GM12878 (cell line): ENCODE measurements around the gene DGLUCY. TPM values are rescaled to one million over a fixed set of nuclear protein-coding genes. Genes with fewer than 3 reads are reported as not detected.
A peak's percentile ranks its signal among the peaks of the same experiment; 100 is the strongest.

Source experiments
- ATAC-seq: fragments of 200-7000 bp; cut with Tn5 transposase; 3 replicates; pipeline ENCODE4 v1.9.1; 2020; ENCODE audit warnings: mild to moderate bottlenecking, moderate library complexity
- BruUV-seq: library from RNA; stranded (reverse); fragments of 400-500 nt; replicated peaks from 2 replicates; lab custom pipeline; 2021; lab: Mats Ljungman, UMichigan
- CTCF ChIA-PET: fragments of 300-600 bp; sonication (Branson Sonifier 250); formaldehyde crosslinking; extraction: SDS; loops from one replicate; lab custom pipeline; 2021; ENCODE audit warnings: inconsistent platforms; lab: Yijun Ruan, JAX
- POLR2A ChIA-PET: fragments of 350-600 bp; formaldehyde crosslinking; extraction: SDS; loops from one replicate; lab custom pipeline; 2021; ENCODE audit warnings: inconsistent platforms; lab: Charles Lee
- RAD21 ChIA-PET: fragments of 300-600 bp; sonication (Branson Sonifier 250); formaldehyde crosslinking; loops from one replicate; lab custom pipeline; 2023; ENCODE audit warnings: antibody characterized with exemption; ENCODE audit not compliant: unreplicated experiment; lab: Charles Lee
- SMC1A ChIA-PET: fragments of 300-600 bp; sonication (Branson Sonifier 250); formaldehyde crosslinking; loops from one replicate; lab custom pipeline; 2023; ENCODE audit not compliant: unreplicated experiment, uncharacterized antibody; lab: Charles Lee
- DNase-seq: peaks from one replicate; pipeline ENCODE4 v3.0.0-alpha.2; 2011; ENCODE audit warnings: low read depth, low spot score
- FAIRE-seq: peaks from 3 replicates; lab custom pipeline; 2011; peaks lifted over from hg19 to GRCh38; lab: Jason Lieb, UNC
- H2AFZ ChIP-seq: 2 replicates; pipeline ENCODE4 v1.6.0; 2011; ENCODE audit warnings: low read depth, low read length, control low read depth; ENCODE audit not compliant: control insufficient read depth
- H3K27ac ChIP-seq: 2 replicates; pipeline ENCODE4 v1.5.1; 2011; ENCODE audit warnings: control low read depth; ENCODE audit not compliant: control insufficient read depth, insufficient read depth
- H3K27me3 ChIP-seq, 2 experiments: replicated peaks in 1 of 2; 2 replicates each; pipeline versions ENCODE4 v1.6.0 to v1.6.1; 2011; ENCODE audit warnings: low read length in 1 of 2; ENCODE audit not compliant: control insufficient read depth in 2 of 2, insufficient read depth in 2 of 2
- H3K36me3 ChIP-seq, 2 experiments: 2 replicates each; pipeline ENCODE4 v1.5.1; 2011; ENCODE audit warnings: low read length in 1 of 2; ENCODE audit not compliant: control insufficient read depth in 2 of 2, insufficient read depth in 2 of 2
- H3K4me1 ChIP-seq: 2 replicates; pipeline ENCODE4 v1.6.1; 2011; ENCODE audit warnings: mild to moderate bottlenecking, low read length, moderate library complexity, mixed read lengths; ENCODE audit not compliant: control insufficient read depth, insufficient read depth
- H3K4me2 ChIP-seq: 2 replicates; pipeline ENCODE4 v1.6.0; 2011; ENCODE audit warnings: control low read depth; ENCODE audit not compliant: control insufficient read depth, insufficient read depth
- H3K4me3 ChIP-seq: fragments of 200-600 bp; sonication (generic); 2 replicates; pipeline ENCODE4 v1.5.1; 2016
- H3K79me2 ChIP-seq: 2 replicates; pipeline ENCODE4 v1.6.0; 2011; ENCODE audit warnings: low read length; ENCODE audit not compliant: control insufficient read depth, insufficient read depth
- H3K9ac ChIP-seq: 2 replicates; pipeline ENCODE4 v1.8.0; 2011; ENCODE audit warnings: low read length, control low read depth, mixed read lengths; ENCODE audit not compliant: control insufficient read depth, insufficient read depth
- H3K9me3 ChIP-seq: replicated peaks from 3 replicates; pipeline ENCODE4 v1.5.1; 2011; ENCODE audit warnings: mild to moderate bottlenecking, low read length; ENCODE audit not compliant: control insufficient read depth, insufficient read depth
- H4K20me1 ChIP-seq: 2 replicates; pipeline ENCODE4 v1.6.0; 2011; ENCODE audit not compliant: control insufficient read depth, insufficient read depth
- CHD4 ChIP-seq: fragments of 200-600 bp; sonication (generic); IDR thresholded peaks from 2 replicates; pipeline ENCODE4 v1.6.1; 2016; ENCODE audit warnings: mild to moderate bottlenecking
- CREB1 ChIP-seq: IDR thresholded peaks from 2 replicates; pipeline ENCODE4 v1.6.1; 2012; ENCODE audit warnings: low read depth, mild to moderate bottlenecking, inconsistent platforms
- DPF2 ChIP-seq: fragments of 450-650 bp; IDR thresholded peaks from 2 replicates; pipeline ENCODE4 v1.6.1; 2017; ENCODE audit warnings: mild to moderate bottlenecking
- ESRRA ChIP-seq: IDR thresholded peaks from 2 replicates; pipeline ENCODE4 v1.6.1; 2012; ENCODE audit warnings: mild to moderate bottlenecking, low read length, improper control_type of control experiment
- HDAC6 ChIP-seq: fragments of 200-600 bp; sonication (generic); IDR thresholded peaks from one replicate; pipeline ENCODE4 v1.8.0; 2017; ENCODE audit warnings: antibody characterized with exemption; ENCODE audit not compliant: unreplicated experiment
- MEF2A ChIP-seq: IDR thresholded peaks from 2 replicates; pipeline ENCODE4 v1.6.1; 2011; ENCODE audit warnings: low read depth, mild to moderate bottlenecking, low read length, moderate library complexity; ENCODE audit not compliant: insufficient read depth
- RUNX3 ChIP-seq: IDR thresholded peaks from 2 replicates; pipeline ENCODE4 v1.6.1; 2012; ENCODE audit warnings: low read length, inconsistent platforms
- SP1 ChIP-seq: IDR thresholded peaks from one replicate; pipeline ENCODE4 v1.6.1; 2011; ENCODE audit warnings: low read depth, low read length
- SRF ChIP-seq, 2 experiments: IDR thresholded peaks; 2 replicates each; pipeline ENCODE4 v1.6.1; 2011; ENCODE audit warnings: low read depth in 2 of 2, low read length in 2 of 2, mild to moderate bottlenecking in 1 of 2, moderate library complexity in 1 of 2
- TARDBP ChIP-seq: IDR thresholded peaks from 2 replicates; pipeline ENCODE4 v1.6.1; 2016; ENCODE audit warnings: borderline replicate concordance
- TCF3 ChIP-seq: IDR thresholded peaks from 2 replicates; pipeline ENCODE4 v1.6.1; 2012; ENCODE audit warnings: low read depth, mild to moderate bottlenecking, low read length, borderline replicate concordance; ENCODE audit not compliant: insufficient read depth
- TCF7 ChIP-seq: IDR thresholded peaks from 2 replicates; pipeline ENCODE4 v1.6.1; 2014; ENCODE audit warnings: antibody characterized with exemption, borderline replicate concordance
- WGBS: methylation state at CpG from one replicate; pipeline ENCODE4 v1.1.6; 2016; ENCODE audit warnings: low lambda C conversion rate; ENCODE audit not compliant: insufficient replicate concordance, insufficient coverage; ENCODE audit errors: missing lambda C conversion rate; 5-methylcytosine and 5-hydroxymethylcytosine counted together
- in situ Hi-C: fragments of 300-500 bp; cut with MboI; formaldehyde crosslinking; loops from 9 replicates; pipeline ENCODE4 v1.14.3; 2018; ENCODE audit warnings: mixed read lengths
- intact Hi-C: fragments of 100-400 bp; cut with micrococcal nuclease; formaldehyde crosslinking; loops from one replicate; pipeline ENCODE4 v1.14.2; 2022; ENCODE audit not compliant: unreplicated experiment
- polyA plus RNA-seq, 11 experiments: library from polyadenylated mRNA; depleted of rRNA in 4 of 11; unstranded in 6 of 11; stranded (reverse) in 5 of 11; fragments of >200 nt; fragmentation: Nextera tagmentation in 4 of 11; fragmentation: Illumina TruSeq in 1 of 11; extraction: Ambion mirVana in 4 of 11; extraction: Trizol in 1 of 11; gene quantifications; 1 replicate in 1 of 11; 2 replicates in 10 of 11; pipeline versions ENCODE4 v1.2.1 to v1.2.3, GENCODE V29; 2011 to 2016; ENCODE audit warnings: inconsistent platforms in 2 of 11, missing spikeins in 2 of 11, low read depth in 1 of 11
- total RNA-seq, 4 experiments: library from RNA; depleted of rRNA in 3 of 4; stranded (reverse); fragments of >200 nt in 3 of 4; fragmentation: Illumina TruSeq in 1 of 4; extraction: Trizol in 1 of 4; gene quantifications; 2 replicates each; pipeline versions ENCODE4 v1.2.1 to v1.2.3, GENCODE V29; 2013 to 2021
- TF ChIP-seq, protein P1 (sequence below): fragments of 150-350 bp; IDR thresholded peaks from 2 replicates; pipeline ENCODE4 v1.6.1; 2014; ENCODE audit warnings: mild to moderate bottlenecking, low read depth, low read length
- TF ChIP-seq, protein P2 (sequence below): IDR thresholded peaks from 2 replicates; pipeline ENCODE4 v1.6.1; 2011; ENCODE audit warnings: borderline replicate concordance, low read depth, mild to moderate bottlenecking, moderate library complexity, low read length; ENCODE audit not compliant: insufficient read depth, poor library complexity, severe bottlenecking
- TF ChIP-seq, protein P3 (sequence below): fragments of 450-650 bp; IDR thresholded peaks from 2 replicates; pipeline ENCODE4 v1.6.1; 2018; ENCODE audit warnings: borderline replicate concordance, mild to moderate bottlenecking; ENCODE audit not compliant: partially characterized antibody
- TF ChIP-seq, protein P4 (sequence below): fragments of 450-650 bp; IDR thresholded peaks from 2 replicates; pipeline ENCODE4 v1.6.1; 2017; ENCODE audit warnings: mild to moderate bottlenecking, low read depth, inconsistent platforms; ENCODE audit not compliant: poor library complexity, severe bottlenecking

The DGLUCY gene
- total and polyA plus RNA-seq, 10 of the 15 experiments (the other 5 are each of a cell fraction or from before 2014, with no cell fraction given): 15.0 to 70.3 (median 55.1) TPM

DNA sequence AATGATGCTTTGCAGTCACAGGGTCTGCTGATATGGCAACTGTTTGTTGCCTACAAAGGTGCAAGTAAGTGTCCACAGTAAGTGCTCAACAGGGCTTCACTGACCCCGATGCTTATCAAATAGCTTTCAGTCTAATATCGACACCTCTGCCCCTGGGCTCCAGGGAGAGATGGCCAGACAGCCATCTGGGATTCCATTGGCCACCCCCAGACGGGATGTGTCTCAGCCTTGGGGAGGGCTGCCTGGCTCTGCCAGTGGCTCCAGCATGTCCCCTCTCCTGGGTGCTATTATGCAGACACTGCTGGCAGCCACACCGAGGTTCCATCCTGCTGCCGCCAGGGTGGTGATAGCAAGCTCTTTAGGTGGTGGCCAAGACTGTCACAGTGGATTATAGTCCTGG lies 57.4 kb downstream of the DGLUCY start (continued):
- TF ChIP-seq MEF2A (no peak), SP1 (no peak), CREB1 (no peak), ESRRA (no peak), TCF7 (no peak), HDAC6 (no peak), TARDBP (no peak), SRF (IDR thresholded peaks at IDR 0.05; ENCODE audit: low read depth in 2 of 2, low read length in 2 of 2) (no peak)
- TF ChIP-seq, protein P1, sequence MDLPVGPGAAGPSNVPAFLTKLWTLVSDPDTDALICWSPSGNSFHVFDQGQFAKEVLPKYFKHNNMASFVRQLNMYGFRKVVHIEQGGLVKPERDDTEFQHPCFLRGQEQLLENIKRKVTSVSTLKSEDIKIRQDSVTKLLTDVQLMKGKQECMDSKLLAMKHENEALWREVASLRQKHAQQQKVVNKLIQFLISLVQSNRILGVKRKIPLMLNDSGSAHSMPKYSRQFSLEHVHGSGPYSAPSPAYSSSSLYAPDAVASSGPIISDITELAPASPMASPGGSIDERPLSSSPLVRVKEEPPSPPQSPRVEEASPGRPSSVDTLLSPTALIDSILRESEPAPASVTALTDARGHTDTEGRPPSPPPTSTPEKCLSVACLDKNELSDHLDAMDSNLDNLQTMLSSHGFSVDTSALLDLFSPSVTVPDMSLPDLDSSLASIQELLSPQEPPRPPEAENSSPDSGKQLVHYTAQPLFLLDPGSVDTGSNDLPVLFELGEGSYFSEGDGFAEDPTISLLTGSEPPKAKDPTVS: no peak

DNA sequence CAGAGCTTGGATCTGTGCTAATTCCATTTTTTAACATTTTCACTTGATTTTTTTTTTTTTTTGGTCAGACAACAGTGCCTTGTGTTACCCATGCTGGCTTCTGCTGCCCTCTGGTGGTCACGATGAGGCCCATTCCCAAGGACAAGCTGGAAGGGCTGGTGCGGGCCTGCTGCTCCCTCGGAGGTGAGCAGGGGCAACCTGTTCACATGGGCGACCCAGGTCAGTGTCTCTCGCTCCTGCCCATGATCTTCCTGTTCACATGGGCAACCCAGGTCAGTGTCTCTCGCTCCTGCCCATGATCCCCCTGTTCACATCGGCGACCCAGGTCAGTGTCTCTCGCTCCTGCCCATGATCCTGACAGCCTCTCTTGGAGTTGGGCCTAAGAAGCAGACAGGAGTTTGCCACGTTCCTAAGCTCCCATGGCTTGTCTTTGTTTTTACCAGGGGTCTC lies 59.4 kb downstream of the DGLUCY start:
- intact Hi-C loops (loop anchor here (1.0 to 5.0 kb wide), 3 partner anchors 116 to 270 kb away; no protein-coding TSS in a partner anchor), in situ Hi-C loops (loop anchor here (5.0 kb wide), 1 partner anchor 271 kb away; no protein-coding TSS in a partner anchor)
- DNase-seq: peak; percentile 23
- ChIA-PET RAD21 (interaction anchor here (0.6 to 7.8 kb wide), 28 partner anchors 11 to 402 kb away, joined by 3 to 119 read pairs (median 4); partner anchors contain the start of genes DGLUCY and RPS6KA5), SMC1A (interaction anchor here (0.6 to 8.5 kb wide), 42 partner anchors 10 to 496 kb away, joined by 3 to 183 read pairs (median 4); partner anchors contain the start of genes DGLUCY and RPS6KA5), CTCF (interaction anchor here (0.6 to 11.8 kb wide), 66 partner anchors 8 to 872 kb away, joined by 3 to 333 read pairs (median 4); partner anchors contain the start of genes DGLUCY and RPS6KA5), POLR2A (interaction anchor here (0.6 to 1.0 kb wide), 2 partner anchors 157 to 271 kb away, joined by 3 to 7 read pairs; no protein-coding TSS in a partner anchor)
- Histone ChIP-seq H3K4me3 (no peak overlapping the region), H3K4me1 (no peaks in the 10 kb centered on the region), H3K9ac (no peak overlapping the region), H2AFZ (no peak overlapping the region), H4K20me1 (no peaks in the 10 kb centered on the region), H3K36me3 (peaks cover 18 to 28% of the 10 kb centered on the region in 2 experiments), H3K9me3 (no peaks in the 10 kb centered on the region), H3K27ac (no peak overlapping the region), H3K79me2 (no peaks in the 10 kb centered on the region), H3K27me3 (no peaks in the 10 kb centered on the region), H3K4me2 (no peak overlapping the region)
- WGBS: 36% methylated on average over 10 of the region's 10 CpGs
- no TSS peak for BruUV-seq
- peak; percentile 84 for FAIRE-seq
- ATAC-seq: peak; percentile 93
- TF ChIP-seq, protein P2, sequence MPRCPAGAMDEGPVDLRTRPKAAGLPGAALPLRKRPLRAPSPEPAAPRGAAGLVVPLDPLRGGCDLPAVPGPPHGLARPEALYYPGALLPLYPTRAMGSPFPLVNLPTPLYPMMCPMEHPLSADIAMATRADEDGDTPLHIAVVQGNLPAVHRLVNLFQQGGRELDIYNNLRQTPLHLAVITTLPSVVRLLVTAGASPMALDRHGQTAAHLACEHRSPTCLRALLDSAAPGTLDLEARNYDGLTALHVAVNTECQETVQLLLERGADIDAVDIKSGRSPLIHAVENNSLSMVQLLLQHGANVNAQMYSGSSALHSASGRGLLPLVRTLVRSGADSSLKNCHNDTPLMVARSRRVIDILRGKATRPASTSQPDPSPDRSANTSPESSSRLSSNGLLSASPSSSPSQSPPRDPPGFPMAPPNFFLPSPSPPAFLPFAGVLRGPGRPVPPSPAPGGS: no peak
- TF ChIP-seq RUNX3 (peak; percentile 52), DPF2 (no peak), TCF3 (no peak), CHD4 (no peak)
- TF ChIP-seq, protein P3, sequence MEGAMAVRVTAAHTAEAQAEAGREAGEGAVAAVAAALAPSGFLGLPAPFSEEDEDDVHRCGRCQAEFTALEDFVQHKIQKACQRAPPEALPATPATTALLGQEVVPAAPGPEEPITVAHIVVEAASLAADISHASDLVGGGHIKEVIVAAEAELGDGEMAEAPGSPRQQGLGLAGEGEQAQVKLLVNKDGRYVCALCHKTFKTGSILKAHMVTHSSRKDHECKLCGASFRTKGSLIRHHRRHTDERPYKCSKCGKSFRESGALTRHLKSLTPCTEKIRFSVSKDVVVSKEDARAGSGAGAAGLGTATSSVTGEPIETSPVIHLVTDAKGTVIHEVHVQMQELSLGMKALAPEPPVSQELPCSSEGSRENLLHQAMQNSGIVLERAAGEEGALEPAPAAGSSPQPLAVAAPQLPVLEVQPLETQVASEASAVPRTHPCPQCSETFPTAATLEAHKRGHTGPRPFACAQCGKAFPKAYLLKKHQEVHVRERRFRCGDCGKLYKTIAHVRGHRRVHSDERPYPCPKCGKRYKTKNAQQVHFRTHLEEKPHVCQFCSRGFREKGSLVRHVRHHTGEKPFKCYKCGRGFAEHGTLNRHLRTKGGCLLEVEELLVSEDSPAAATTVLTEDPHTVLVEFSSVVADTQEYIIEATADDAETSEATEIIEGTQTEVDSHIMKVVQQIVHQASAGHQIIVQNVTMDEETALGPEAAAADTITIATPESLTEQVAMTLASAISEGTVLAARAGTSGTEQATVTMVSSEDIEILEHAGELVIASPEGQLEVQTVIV: no peak
- TF ChIP-seq, protein P4, sequence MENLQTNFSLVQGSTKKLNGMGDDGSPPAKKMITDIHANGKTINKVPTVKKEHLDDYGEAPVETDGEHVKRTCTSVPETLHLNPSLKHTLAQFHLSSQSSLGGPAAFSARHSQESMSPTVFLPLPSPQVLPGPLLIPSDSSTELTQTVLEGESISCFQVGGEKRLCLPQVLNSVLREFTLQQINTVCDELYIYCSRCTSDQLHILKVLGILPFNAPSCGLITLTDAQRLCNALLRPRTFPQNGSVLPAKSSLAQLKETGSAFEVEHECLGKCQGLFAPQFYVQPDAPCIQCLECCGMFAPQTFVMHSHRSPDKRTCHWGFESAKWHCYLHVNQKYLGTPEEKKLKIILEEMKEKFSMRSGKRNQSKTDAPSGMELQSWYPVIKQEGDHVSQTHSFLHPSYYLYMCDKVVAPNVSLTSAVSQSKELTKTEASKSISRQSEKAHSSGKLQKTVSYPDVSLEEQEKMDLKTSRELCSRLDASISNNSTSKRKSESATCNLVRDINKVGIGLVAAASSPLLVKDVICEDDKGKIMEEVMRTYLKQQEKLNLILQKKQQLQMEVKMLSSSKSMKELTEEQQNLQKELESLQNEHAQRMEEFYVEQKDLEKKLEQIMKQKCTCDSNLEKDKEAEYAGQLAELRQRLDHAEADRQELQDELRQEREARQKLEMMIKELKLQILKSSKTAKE: no peak
